AG09319 (cell line): Measurements from ENCODE around the gene FAM234A.

Experiments
- DNase-seq: peaks from one replicate; pipeline ENCODE4 v3.0.0-alpha.2; 2010; ENCODE audit warnings: low read depth; ENCODE audit errors: extremely low read depth
- TF ChIP-seq, protein P1 (sequence below): IDR thresholded peaks from 2 replicates; pipeline ENCODE4 v1.5.1; 2011; ENCODE audit warnings: low read depth, mild to moderate bottlenecking, inconsistent platforms, low read length, moderate library complexity

Gene FAM234A

DNA sequence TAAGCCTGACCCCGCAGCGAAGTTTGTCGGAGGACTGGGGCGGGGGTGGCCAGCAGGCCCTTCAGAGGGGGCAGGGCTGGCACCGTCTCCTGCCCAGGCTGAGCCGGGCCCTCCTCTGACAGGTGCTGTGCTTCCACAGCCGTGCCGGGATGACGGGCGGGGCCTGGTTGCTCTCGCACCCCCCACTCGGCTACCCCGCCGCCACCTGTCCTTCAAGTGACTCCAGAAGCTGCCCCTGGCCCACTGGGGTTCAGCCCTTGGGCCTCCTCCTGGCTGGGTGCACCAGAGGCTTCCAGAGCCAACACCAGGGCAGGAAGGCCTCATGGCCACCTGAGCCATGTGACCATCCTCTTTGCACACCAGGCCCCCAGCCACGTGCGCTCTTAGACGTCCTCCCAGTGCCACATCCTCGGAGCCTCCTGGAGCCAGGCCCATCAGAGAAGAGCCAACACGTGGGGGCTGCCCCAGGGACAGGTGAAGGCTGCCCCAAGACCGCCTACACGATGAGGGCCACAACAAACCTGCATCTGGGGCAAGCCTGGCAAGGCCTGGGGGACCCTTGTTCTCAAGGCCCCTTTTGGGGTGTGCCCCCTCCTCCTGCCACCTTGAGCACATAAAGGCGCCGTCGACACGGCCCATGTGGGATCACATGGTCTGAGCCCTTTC is 55.5 kb downstream of the FAM234A start:
- TF ChIP-seq, protein P1, sequence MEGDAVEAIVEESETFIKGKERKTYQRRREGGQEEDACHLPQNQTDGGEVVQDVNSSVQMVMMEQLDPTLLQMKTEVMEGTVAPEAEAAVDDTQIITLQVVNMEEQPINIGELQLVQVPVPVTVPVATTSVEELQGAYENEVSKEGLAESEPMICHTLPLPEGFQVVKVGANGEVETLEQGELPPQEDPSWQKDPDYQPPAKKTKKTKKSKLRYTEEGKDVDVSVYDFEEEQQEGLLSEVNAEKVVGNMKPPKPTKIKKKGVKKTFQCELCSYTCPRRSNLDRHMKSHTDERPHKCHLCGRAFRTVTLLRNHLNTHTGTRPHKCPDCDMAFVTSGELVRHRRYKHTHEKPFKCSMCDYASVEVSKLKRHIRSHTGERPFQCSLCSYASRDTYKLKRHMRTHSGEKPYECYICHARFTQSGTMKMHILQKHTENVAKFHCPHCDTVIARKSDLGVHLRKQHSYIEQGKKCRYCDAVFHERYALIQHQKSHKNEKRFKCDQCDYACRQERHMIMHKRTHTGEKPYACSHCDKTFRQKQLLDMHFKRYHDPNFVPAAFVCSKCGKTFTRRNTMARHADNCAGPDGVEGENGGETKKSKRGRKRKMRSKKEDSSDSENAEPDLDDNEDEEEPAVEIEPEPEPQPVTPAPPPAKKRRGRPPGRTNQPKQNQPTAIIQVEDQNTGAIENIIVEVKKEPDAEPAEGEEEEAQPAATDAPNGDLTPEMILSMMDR: no peak
- DNase-seq: no peak

DNA sequence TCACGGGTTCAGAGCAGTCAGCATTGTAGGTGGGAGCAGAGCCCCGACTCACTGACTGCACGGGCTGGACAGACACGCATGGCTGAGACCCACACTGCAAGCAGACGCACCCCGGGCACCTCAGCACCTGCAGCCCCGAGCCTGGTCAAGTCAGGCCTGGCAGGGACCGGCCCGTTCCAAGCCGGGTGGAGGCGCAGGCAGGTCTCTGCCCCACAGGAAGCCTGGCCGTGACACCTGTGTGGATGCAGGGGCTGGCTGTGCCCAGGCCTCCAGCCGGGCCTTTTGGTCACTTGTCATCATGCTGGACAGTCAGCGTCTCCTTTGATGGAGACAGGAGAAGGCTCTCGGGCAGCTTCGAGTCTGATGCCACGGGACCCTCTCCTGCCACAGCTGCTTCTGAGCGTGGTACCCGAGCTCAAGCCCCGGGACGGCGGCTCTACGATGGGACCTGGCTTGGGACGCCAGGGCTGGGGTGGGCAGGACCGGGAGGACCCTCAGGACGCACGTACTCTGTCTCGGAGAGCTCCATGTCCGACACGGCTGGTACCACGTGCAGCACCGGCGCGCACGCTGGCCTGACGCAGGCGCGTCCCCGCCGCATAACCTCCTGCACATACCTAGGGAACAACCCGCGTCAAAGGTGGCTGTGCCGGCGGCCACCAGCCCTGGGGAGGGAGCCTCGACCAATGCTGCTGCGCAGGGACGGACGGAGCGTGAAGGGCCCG is 56.2 kb downstream of the FAM234A start:
- DNase-seq: no peak
- TF ChIP-seq, protein P1: no peak

DNA sequence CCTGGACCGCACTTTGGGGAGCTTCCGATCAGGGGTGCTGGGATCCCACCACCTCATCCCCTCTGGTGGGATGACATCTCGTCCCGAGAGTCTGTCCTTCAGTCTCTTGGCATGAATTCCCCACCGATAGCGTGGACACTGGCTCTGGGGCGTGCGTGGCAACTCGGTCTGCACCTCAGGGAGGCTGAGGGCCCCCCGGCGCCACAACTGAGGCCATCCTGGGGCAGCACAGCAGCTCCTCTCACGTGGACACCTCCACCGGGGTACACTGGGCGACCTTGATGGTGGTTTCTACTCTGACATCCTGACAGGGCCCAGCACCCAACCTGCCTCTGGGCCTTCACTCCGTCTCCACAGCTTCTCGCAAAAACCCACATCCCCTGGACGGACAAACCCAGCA is 56.9 kb downstream of the FAM234A start:
- DNase-seq: no peak
- TF ChIP-seq, protein P1: no peak

DNA sequence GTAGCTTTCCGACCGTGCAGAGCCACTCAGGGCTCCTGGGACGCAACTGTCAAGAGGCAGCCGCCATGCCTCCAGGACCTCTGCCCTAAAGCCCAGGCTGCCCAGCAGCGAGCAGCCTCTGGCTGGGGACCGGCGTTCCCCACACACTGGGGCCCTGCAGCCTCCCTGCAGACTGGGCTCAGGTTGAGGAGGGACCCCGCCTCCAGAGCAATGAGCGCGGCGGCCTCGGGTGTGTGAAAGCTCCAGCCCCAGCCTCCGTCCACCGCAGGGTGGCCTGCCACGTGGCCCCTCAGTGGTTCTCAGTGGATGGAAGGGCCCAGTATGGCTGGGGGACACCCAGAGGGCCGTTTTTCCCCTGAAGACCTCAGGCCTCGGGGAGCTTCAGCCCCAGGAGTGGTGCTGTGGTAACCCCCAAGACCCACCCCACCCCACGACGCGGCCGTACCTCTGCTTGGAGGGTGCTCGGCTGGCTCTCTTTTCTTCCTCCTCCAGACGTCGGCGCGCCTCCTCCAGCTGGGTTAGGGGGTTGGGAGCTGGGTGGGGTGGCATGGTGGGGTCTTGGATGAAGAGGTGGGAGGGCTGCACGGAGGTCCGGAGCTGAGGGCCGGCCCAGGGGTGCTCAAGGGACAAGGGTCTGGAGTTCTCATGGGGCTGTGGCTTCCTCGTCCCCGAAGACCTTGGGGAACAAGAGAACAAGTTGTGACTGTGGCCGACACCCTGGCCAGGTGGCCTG is 58.6 kb downstream of the FAM234A start:
- TF ChIP-seq, protein P1: no peak
- no peak for DNase-seq

- DNase-seq: no peak
- TF ChIP-seq, protein P1: no peak
Observed at GRCh38 chr16:296276-296675, 61.7 kb downstream of the FAM234A start.

- no peak for DNase-seq
- TF ChIP-seq, protein P1: no peak
Observed at GRCh38 chr16:296806-297510, 62.3 kb downstream of the FAM234A start.

DNA sequence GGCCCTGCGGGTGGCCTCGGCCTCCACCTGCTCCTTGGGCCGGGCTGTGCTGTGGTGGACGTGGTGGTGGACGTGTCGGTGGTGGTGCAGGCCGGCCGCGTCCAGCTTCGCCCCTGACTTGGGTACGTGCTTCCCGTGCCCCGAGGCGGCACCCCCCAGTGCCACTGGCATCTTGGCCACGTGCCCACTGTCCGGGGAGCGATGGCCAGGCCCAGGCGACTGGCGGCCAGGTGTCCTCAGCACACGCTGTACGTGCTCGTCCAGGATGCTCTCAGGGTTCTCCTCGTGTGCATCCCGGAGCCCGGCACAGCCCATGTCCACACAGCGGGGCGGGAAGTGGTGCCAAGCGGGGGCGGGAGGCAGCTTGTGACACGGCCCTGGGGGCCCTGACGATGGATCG is 63.2 kb downstream of the FAM234A start:
- TF ChIP-seq, protein P1: no peak

More for the DNA sequence above, 63.2 kb downstream of the FAM234A start:
- no peak for DNase-seq
